ENCODE results near the gene WDR20.

The WDR20 gene

GRCh38 chr14:102258136-102258535 is 118.4 kb downstream of the WDR20 start:
- FAIRE-seq (no peak), DNase-seq (ENCODE audit: insufficient read length, low spot score) (no peak)
